Thyroid gland (tissue), 4 donors: ENCODE results near the gene NR5A2.

Experiments used
- CTCF ChIP-seq, 6 experiments: fragments of 200-600 bp in 3 of 6; fragments of 450-650 bp in 3 of 6; sonication (generic) in 3 of 6; IDR thresholded peaks; one replicate each; pipeline ENCODE4 v1.5.1; 2016 to 2019; ENCODE audit warnings: antibody characterized with exemption in 6 of 6, mild to moderate bottlenecking in 2 of 6, inconsistent platforms in 1 of 6, moderate library complexity in 1 of 6
- POLR2A ChIP-seq, 2 donors: fragments of 450-650 bp; IDR thresholded peaks; one replicate each; pipeline ENCODE4 v1.6.1; 2017; ENCODE audit warnings: antibody characterized with exemption in 2 of 2, mild to moderate bottlenecking in 2 of 2, moderate library complexity in 1 of 2

GRCh38 chr1:200028586-200029034 lies 1.1 kb downstream of the NR5A2 start:
- TF ChIP-seq CTCF (IDR thresholded peaks at IDR 0.05) (no peak), POLR2A (IDR thresholded peaks at IDR 0.05) (no peak)
